ENCODE data around the gene UGDH.
"Not testable (repeated sequence)": the region's sequence is repeated elsewhere in the genome, so short reads cannot be mapped to it uniquely, and the experiment has no call there.

Gene UGDH

GRCh38 chr4:39466747-39467146 is 60.5 kb downstream of the UGDH start:
- Histone ChIP-seq H3K4me3 (ENCODE audit: low read length) (no peak overlapping the region), H3K27me3 (ENCODE audit: control insufficient read depth, low read length) (no peaks in the 10 kb centered on the region), H3K9me3 (ENCODE audit: control insufficient read depth, insufficient read depth, low read length) (no peaks in the 10 kb centered on the region), H3F3A (ENCODE audit: control insufficient read depth, insufficient read depth) (peaks cover 22% of the 10 kb centered on the region), H4K20me1 (ENCODE audit: control insufficient read depth, insufficient read depth, low read depth, low read length) (no peaks in the 10 kb centered on the region), H3K27ac (ENCODE audit: low read depth, low read length) (no peak overlapping the region), H3K9me2 (replicated peaks; ENCODE audit: control insufficient read depth, low read length) (no peaks in the 10 kb centered on the region), H3K4me1 (ENCODE audit: control insufficient read depth, low read length) (peaks cover 13% of the 10 kb centered on the region), H3K79me2 (ENCODE audit: control insufficient read depth, low read length) (peaks cover 12% of the 10 kb centered on the region), H3K36me3 (ENCODE audit: control insufficient read depth, low read length) (peaks cover 76% of the 10 kb centered on the region), H3K4me2 (ENCODE audit: low read length) (no peak overlapping the region)
- TF ChIP-seq CTCF (IDR thresholded peaks at IDR 0.05; ENCODE audit: low read depth, low read length, poor library complexity, severe bottlenecking): no peak
- no peak for TF ChIP-seq EZH2phosphoT487 (IDR thresholded peaks at IDR 0.05; ENCODE audit: borderline replicate concordance, low read length)

- Histone ChIP-seq H3K79me2 (ENCODE audit: control insufficient read depth, low read length) (peaks cover 29% of the 10 kb centered on the region), H3K4me3 (ENCODE audit: low read length) (no peak overlapping the region), H4K20me1 (ENCODE audit: control insufficient read depth, insufficient read depth, low read depth, low read length) (no peaks in the 10 kb centered on the region), H3K4me1 (ENCODE audit: control insufficient read depth, low read length) (peaks cover 26% of the 10 kb centered on the region), H3F3A (ENCODE audit: control insufficient read depth, insufficient read depth) (peaks cover 25% of the 10 kb centered on the region), H3K36me3 (ENCODE audit: control insufficient read depth, low read length) (peaks cover 74% of the 10 kb centered on the region), H3K27me3 (ENCODE audit: control insufficient read depth, low read length) (no peaks in the 10 kb centered on the region), H3K4me2 (ENCODE audit: low read length) (no peak overlapping the region), H3K9me3 (ENCODE audit: control insufficient read depth, insufficient read depth, low read length) (no peaks in the 10 kb centered on the region), H3K27ac (ENCODE audit: low read depth, low read length) (no peak overlapping the region), H3K9me2 (replicated peaks; ENCODE audit: control insufficient read depth, low read length) (no peaks in the 10 kb centered on the region)
- TF ChIP-seq CTCF (IDR thresholded peaks at IDR 0.05; ENCODE audit: low read depth, low read length, poor library complexity, severe bottlenecking) (no peak), EZH2phosphoT487 (IDR thresholded peaks at IDR 0.05; ENCODE audit: borderline replicate concordance, low read length) (no peak)
These were observed 62.2 kb downstream of the UGDH start for GRCh38 chr4:39464886-39465501.

GRCh38 chr4:39458505-39459300 is 68.5 kb downstream of the UGDH start, which contains the start of the genes LIAS and RPL9:
Gene LIAS (plus strand): TSS chr4:39459056. CDS start chr4:39459118, 62 bp downstream.
Gene RPL9 (minus strand): TSS chr4:39458922. CDS start chr4:39458439, 483 bp downstream.
- peaks cover 86% of the 10 kb centered on the region for H3K36me3 ChIP-seq (ENCODE audit: control insufficient read depth, low read length)

GRCh38 chr4:39458161-39458504 is 69.1 kb downstream of the UGDH start:
- Histone ChIP-seq H4K20me1 (ENCODE audit: control insufficient read depth, insufficient read depth, low read depth, low read length) (peaks cover 39% of the 10 kb centered on the region), H3K27ac (ENCODE audit: low read depth, low read length) (peak overlapping the region; percentile 88), H3K4me2 (ENCODE audit: low read length) (peak overlapping the region; percentile 75), H3K79me2 (ENCODE audit: control insufficient read depth, low read length) (peaks cover 71% of the 10 kb centered on the region), H3K4me3 (ENCODE audit: low read length) (peak overlapping the region; percentile 82), H3K36me3 (ENCODE audit: control insufficient read depth, low read length) (peaks cover 86% of the 10 kb centered on the region), H3K4me1 (ENCODE audit: control insufficient read depth, low read length) (peaks cover 40% of the 10 kb centered on the region), H3F3A (ENCODE audit: control insufficient read depth, insufficient read depth) (peaks cover 61% of the 10 kb centered on the region)
- not testable (repeated sequence) for H3K9me2 ChIP-seq (replicated peaks; ENCODE audit: control insufficient read depth, low read length); H3K9me3 ChIP-seq (ENCODE audit: control insufficient read depth, insufficient read depth, low read length); H3K27me3 ChIP-seq (ENCODE audit: control insufficient read depth, low read length)

More at GRCh38 chr4:39458505-39459300, 68.5 kb downstream of the UGDH start, which contains the start of the genes LIAS and RPL9:
- Histone ChIP-seq H3K4me3 (ENCODE audit: low read length) (peak within 1 kb of the TSS; percentile 82), H3K79me2 (ENCODE audit: control insufficient read depth, low read length) (peaks cover 75% of the 10 kb centered on the region), H3K9me3 (ENCODE audit: control insufficient read depth, insufficient read depth, low read length) (no peaks in the 10 kb centered on the region), H3K4me2 (ENCODE audit: low read length) (peak within 1 kb of the TSS; percentile 75), H3K4me1 (ENCODE audit: control insufficient read depth, low read length) (peaks cover 40% of the 10 kb centered on the region), H3K9me2 (replicated peaks; ENCODE audit: control insufficient read depth, low read length) (no peaks in the 10 kb centered on the region), H3K27me3 (ENCODE audit: control insufficient read depth, low read length) (no peaks in the 10 kb centered on the region), H3K27ac (ENCODE audit: low read depth, low read length) (peak within 1 kb of the TSS; percentile 88), H3F3A (ENCODE audit: control insufficient read depth, insufficient read depth) (peaks cover 60% of the 10 kb centered on the region), H4K20me1 (ENCODE audit: control insufficient read depth, insufficient read depth, low read depth, low read length) (peaks cover 35% of the 10 kb centered on the region)
- no peak for TF ChIP-seq EZH2phosphoT487 (IDR thresholded peaks at IDR 0.05; ENCODE audit: borderline replicate concordance, low read length)
- TF ChIP-seq CTCF (IDR thresholded peaks at IDR 0.05; ENCODE audit: low read depth, low read length, poor library complexity, severe bottlenecking): no peak

Data from DOHH2 (cell line).